T1000 (cell line): ENCODE measurements around the gene SMCHD1.
"Not testable (repeated sequence)": the region's sequence is repeated elsewhere in the genome, so short reads cannot be mapped to it uniquely, and the experiment has no call there.

Source experiments
- DNase-seq: peaks from one replicate; lab custom pipeline; 2025; ENCODE audit warnings: mixed read lengths; lab: John Stamatoyannopoulos, UW

SMCHD1 gene

DNA sequence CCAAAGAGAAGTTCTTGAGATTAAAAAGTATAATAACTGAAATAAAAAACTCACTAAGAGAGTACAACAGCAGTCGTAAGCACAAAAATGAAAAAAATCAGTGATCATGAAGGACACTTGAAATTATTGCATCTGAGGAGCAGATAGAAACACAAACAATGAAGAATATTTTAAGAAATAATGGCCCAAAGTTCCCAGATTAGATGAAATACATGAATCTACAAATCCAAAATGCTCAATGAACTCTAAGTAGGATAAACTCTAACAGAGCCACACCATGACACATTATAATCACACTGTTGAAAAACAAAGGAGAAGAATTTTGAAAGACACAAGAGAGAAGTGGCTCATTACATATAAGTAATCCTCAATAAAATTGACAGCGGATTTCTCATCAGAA lies 159.4 kb downstream of the SMCHD1 start:
- no peak for DNase-seq

DNA sequence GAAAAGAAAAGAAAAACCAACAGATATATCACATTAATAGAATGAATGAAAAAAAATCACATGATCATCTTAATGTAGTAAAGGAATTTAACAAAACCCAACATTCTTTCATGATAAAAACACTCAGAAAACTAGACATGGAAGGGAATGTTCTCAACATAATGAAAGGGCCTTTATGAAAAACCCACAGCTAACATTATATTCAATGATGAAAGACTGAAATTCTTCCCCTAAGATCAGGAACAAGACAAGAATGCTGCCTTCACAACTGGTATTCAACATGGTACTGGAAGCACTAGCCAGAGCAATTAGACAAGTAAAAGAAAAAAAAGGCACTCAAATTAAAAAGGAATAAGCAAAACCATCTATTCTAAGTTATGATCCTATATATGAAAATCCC lies 162.8 kb downstream of the SMCHD1 start:
- no peak for DNase-seq

- no peak for DNase-seq
Observed at GRCh38 chr18:2821695-2822094, 166.2 kb downstream of the SMCHD1 start.

GRCh38 chr18:2822213-2822921 lies 166.8 kb downstream of the SMCHD1 start:
- DNase-seq: no peak

GRCh38 chr18:2823202-2823601 lies 167.7 kb downstream of the SMCHD1 start:
- no peak for DNase-seq

- DNase-seq: no peak
Observed at GRCh38 chr18:2823966-2824365, 168.4 kb downstream of the SMCHD1 start.

DNA sequence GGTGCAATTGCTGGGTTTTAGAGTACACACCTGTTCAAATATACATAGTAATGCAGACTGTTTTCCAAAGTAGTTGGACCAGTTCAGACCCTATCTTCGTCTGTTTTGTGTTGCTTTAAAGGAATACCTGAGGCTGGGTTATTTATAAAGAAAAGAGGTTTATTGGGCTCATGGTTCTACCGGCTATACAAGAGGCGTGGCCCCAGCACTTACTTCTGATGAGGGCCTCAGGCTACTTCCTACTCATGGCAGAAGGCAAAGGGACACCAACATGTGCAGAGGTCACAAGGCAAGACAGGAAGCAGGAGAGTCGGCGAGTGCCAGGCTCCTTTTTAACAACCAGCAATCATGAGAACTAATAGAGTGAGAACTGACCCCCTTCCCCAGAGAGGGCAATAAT lies 169.3 kb downstream of the SMCHD1 start:
- no peak for DNase-seq

DNA sequence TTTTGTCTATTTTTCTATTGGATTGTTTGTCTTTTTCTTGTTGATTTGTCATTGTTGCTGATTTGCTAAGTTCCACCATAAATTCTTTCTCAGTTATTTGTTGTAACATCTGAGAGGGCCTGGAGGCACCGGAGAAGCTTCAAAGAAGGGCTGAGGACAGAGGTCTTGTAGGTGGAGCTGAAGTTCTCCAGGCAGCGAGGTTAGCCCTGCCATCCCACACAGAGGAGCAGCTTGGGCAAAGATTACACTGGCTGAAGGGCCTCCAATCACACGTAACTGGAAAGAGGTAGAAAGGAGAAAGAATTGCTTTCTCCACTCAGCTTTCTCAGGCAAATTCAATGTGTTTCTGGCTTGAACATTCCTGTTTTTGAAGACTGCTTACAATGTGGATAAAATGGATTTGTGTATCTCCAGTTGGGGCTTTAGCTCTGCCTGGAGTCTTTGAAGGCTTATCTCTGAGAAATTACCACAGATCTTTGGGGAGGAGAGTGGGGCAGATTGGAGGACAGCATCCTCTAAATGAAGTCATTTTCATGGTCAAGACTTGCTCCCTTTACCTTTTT lies 170.2 kb downstream of the SMCHD1 start:
- no peak for DNase-seq

GRCh38 chr18:2826581-2826980 lies 171.1 kb downstream of the SMCHD1 start:
- DNase-seq: no peak

- no peak for DNase-seq
Observed at GRCh38 chr18:2827061-2827460, 171.5 kb downstream of the SMCHD1 start.

DNA sequence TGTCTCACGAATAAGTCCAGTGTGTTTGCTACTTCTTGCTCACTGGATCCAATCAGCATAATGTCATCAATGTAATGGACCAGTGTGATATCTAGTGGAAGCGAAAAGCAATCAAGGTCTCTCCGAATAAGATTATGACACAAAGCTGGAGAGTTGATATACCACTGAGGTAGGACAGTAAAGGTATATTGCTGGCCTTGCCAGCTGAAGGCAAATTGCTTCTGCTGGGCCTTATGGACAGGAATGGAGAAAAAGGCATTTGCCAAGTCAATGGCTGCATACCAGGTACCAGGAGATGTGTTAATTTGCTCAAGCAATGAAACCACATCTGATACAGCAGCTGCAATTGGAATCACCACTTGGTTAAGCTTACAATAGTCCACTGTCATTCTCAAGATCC lies 180.6 kb downstream of the SMCHD1 start:
- DNase-seq: not testable (repeated sequence)

DNA sequence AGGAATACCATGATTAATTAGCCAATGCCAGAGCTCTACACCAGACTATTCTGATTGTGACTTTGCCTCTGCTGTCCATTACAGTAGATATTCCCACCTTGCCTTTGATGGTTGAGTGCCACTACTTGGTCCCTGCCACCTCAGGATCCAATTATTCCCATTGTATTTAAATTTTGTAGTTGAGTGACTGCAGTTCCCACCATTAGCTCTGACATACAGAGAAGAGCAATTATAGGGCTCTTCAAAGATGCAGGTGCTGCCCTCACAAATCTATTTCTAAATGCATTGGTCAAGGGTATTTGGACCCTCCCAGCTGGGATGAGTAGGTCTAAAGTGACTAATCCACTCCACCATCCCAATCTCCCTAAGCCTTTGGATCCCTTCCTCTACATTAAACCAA lies 181.8 kb downstream of the SMCHD1 start:
- DNase-seq: not testable (repeated sequence)

DNA sequence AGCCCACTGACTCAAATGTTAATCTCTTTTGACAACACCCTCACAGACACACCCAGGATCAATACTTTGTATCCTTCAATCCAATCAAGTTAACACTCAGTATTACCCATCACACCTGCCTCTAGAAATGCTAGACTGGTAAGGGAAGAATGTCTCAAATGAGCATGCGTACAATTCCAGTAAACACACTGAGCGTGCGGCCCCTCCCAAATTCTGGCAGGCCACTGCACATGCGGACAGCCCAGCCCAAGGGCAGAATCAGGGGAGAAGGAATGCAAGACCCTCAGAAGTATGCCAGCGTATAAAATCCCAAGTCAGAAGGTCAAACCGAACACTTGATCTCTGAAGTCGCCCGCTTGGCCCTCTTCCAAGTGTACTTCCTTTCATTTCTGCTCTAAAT lies 183.7 kb downstream of the SMCHD1 start:
- DNase-seq: no peak

- DNase-seq: no peak
Observed at GRCh38 chr18:2840521-2840920, 185.0 kb downstream of the SMCHD1 start.

- no peak for DNase-seq
Observed at GRCh38 chr18:2843146-2843545, 187.6 kb downstream of the SMCHD1 start.

DNA sequence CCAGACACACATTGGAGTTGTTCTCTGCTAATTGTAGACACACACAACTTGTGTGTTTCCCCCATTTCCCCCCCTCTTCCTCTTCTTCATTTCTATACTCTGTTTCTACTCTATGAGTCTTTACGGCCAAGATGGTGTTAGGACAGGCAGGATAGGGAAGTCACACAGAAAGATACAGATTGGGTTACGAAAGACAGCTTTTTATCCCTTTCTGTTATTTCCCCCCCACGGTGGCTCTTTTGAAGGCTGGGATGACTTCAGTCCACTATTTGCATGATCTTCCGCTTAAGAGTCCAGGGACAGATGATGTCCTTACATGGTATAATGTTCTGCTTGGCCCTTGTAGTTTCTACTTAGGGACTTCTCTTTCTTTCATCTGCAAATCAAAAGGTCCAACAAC lies 189.6 kb downstream of the SMCHD1 start:
- DNase-seq: no peak

DNA sequence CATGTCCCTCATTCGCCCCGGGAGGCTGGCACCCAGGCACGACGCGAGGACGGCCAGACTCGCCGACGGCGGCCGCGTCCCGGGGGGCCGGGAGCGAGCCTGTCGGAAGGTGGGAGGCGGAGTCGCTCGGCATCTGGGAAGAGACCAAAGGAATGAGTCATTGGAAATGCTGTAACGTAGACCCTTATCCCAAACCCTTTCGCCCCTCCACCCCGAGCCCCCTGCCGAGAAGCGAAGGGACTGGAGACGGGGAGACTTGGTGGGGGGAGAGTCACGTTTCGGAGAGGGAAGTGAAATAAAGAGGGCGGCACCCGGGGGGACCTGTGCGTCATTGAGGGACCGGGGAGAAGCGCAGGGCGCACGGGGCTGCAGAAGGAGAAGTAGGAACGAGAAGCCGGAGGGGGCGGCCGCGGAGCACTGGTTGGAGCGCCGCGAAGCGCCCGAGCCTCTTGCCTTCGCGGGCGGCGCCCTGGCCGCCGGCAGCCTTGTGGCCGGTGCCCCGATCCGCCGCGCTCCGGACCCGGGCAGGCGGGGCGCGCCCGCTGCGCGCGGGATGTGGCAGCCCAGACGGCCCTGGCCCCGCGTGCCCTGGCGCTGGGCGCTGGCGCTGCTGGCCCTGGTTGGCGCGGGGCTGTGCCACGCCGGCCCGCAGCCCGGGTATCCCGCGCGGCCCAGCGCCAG lies 191.2 kb downstream of the SMCHD1 start, which contains the start of gene EMILIN2:
Gene EMILIN2, plus strand, starts transcription at position 371 of the 681 bp plus-strand sequence. Its CDS starts 183 bp downstream, at position 554.
- no peak for DNase-seq

DNA sequence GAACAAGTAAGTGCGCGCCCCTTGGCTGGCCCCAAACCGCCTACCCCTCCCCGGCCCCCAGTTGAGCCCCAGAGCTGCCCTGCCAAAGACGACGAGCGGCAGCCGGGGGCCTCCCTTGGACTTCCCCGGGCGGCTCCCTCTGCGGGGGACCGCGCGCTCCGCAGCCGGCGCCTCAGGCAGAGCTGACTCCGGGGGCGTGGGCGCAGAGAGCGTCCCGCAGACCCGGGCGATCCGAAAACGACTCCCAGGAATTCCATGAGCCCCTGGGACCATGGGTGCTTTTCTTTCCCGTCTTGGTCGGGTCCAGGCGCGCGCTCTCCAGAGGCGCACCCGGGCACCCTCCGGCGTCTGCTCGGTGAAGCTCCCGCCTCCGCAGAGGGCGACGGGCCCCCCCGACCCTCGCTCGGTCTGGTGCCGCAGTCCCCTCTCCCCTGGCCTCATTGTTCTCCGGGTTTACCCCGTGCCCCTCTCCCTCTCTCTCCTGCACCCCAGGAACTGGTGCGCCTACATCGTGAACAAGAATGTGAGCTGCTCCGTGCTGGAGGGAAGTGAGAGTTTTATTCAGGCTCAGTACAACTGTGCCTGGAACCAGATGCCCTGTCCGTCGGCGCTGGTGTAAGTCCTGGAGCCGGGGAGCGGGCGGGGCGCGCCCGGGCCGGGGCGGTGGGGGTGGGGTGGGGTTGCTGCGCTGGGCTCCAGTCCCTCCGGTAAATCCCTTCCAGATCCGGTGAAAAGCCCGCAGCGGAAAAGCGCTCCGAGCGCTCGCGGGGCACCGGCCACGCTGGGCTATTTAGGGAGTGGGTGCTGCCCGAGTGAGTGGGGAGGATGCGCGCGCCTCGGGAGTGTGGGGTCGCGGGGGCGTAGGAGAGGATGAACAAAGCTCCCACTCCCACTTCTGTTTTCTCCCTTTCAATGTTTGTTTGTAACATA lies 192.1 kb downstream of the SMCHD1 start:
- no peak for DNase-seq

DNA sequence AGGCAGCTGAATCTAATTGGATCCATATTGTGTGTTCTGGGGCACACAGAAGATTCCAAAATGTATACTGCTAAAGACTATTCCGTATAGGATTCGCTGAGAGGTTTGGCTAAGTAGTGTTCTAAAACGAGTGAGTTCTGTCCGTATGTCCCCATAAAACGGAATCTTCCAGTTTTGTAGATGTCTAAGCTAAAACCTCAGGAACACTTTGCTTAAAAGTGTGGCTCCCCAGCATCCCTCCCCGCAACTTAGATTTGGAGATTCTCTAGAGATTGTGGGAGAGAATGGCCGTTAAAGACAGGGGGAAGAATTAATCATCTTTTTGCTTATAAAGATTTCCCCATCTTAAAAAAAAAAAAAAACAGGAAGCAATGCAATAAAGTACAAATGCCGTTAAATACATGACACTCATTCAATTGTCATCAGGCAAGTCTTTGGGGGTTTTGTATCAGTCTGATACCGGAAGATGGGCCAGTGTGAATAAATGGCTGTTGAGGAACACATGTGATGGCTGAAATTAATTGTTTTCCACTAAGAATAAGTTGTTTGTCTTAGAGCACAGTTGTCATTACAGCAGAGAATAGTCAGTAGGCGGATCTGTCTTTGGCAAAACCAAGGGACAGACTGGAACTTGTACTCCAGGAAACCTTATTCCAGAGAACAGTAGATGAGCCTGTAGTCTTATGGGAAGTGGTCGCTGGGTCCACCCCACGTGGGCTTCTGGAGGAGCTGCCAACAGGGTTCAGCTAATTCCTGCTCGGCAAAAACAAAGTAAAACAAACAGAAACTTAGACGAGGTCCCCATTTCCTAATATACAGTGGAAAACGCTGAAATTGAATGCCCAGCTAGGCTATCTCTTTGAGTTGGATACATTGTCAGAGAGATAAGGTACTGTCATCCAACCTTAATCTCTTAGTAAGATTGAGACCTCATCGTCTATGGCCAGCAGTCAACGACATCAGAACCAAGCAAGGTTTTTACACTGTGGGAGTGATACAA lies 193.0 kb downstream of the SMCHD1 start:
- DNase-seq: no peak

- DNase-seq: no peak
Observed at GRCh38 chr18:2850816-2851215, 195.3 kb downstream of the SMCHD1 start.

GRCh38 chr18:2851771-2852170 lies 196.2 kb downstream of the SMCHD1 start:
- DNase-seq: no peak
